Measurements from ENCODE around the gene PPM1J.
"Not testable (repeated sequence)": the region's sequence is repeated elsewhere in the genome, so short reads cannot be mapped to it uniquely, and the experiment has no call there.

- TF ChIP-seq, protein P1, sequence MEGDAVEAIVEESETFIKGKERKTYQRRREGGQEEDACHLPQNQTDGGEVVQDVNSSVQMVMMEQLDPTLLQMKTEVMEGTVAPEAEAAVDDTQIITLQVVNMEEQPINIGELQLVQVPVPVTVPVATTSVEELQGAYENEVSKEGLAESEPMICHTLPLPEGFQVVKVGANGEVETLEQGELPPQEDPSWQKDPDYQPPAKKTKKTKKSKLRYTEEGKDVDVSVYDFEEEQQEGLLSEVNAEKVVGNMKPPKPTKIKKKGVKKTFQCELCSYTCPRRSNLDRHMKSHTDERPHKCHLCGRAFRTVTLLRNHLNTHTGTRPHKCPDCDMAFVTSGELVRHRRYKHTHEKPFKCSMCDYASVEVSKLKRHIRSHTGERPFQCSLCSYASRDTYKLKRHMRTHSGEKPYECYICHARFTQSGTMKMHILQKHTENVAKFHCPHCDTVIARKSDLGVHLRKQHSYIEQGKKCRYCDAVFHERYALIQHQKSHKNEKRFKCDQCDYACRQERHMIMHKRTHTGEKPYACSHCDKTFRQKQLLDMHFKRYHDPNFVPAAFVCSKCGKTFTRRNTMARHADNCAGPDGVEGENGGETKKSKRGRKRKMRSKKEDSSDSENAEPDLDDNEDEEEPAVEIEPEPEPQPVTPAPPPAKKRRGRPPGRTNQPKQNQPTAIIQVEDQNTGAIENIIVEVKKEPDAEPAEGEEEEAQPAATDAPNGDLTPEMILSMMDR (conservative IDR thresholded peaks at IDR 0.05; ENCODE audit: low read depth, low read length) = not testable (repeated sequence)
- not testable (repeated sequence) for TF ChIP-seq EZH2 (IDR thresholded peaks at IDR 0.05; ENCODE audit: borderline replicate concordance, low read depth, low read length, poor library complexity, severe bottlenecking)
Measured at GRCh38 chr1:112729011-112729410, 13.9 kb upstream of the PPM1J start.
